GM19455 (cell line): ENCODE measurements around the gene LRRC75A.

Source experiments
- ATAC-seq: cut with Tn5 transposase; IDR thresholded peaks from one replicate; pipeline ENCODE4 v1.9.1; 2021; ENCODE audit not compliant: unreplicated experiment

LRRC75A gene

DNA sequence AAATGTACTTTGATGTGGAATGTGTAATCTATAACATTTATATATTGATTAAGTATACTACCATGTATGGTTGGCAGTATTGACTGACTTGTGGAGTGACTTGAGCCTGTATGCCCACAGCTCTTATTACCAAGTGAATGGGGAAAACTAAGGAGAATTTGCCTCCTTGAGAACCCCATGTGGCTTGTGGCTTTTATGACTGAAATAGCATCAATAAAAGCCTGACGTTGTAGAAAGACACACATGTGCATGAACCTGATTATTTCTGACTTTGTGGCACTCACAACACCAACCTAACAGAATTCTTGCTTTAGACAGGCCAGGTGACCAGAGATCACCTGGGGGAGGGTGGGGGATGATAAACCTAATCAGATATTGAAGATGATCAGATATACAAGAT is 2.1 kb upstream of the LRRC75A start:
- no peak for ATAC-seq

DNA sequence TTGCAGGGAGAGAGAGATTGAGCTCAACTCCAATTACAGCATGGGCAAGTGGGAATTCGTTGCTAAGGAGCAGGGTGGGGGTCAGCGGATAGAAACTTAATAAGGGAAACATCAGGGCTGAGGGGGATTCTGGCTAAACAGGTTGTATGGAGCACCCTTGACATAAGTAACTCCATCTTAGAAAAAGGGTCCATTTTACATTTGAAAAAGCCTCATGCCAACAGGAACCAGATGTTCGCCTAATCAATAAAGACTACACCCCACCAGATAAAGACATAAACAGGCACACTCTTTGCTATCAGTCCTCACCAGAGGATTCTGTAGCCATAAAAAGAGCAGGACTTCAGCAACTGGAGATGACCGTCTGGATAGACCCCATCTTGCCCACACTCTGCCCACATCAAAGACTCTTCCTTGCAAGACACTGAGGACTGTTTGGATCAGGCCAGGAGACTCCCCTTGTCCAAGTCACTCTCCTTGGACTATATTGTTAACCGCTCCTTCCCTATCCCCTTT is 1.6 kb upstream of the LRRC75A start:
- no peak for ATAC-seq

DNA sequence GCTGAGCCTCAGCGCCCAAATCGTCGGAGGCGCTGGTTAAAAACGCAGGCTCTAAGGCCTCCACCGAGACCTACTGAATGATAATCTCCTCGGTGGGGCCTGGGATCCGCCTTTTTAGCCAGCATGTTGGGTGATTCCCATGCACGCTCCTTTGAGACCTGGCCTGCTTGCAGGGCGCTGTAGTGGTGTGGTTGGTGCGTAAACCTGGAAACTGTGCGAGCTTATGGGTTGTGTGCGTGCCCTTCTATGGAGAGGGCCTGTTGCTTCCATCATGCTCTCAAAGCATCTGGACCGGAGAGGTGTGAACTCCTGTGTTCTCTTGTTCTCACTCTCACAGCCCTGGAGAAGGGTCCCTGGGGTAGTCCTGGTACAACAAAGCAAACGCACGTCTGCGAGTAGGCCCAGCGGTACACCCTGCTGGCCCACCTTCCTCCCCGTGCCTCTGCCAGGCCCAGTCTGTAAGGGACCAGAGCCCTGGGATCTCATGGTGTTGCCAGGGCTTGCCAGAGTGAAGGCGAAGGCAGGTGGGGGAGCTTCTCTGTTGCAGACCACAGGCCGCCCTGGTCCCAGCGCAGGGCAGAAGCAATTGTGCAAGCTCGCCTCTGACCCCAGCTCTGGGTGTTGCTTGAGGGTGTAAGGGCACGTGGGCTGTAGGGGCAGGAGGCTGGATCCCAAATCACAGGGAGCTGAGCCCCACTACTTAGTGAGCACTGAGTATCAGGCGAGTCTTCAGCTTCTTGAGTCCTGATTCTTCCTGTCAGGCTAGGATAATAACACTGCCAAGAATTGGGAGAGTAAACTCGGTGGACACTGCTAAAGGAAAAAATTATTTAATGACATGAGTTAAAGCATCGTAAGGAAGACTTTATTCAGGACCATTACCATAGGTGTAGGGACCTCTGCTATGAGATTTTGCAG is 879 bp upstream of the LRRC75A start:
- no peak for ATAC-seq

- ATAC-seq = no peak
Measured at GRCh38 chr17:16491131-16491702, 776 bp downstream of the LRRC75A start.

- ATAC-seq = no peak
Measured at GRCh38 chr17:16489431-16489830, 2.6 kb downstream of the LRRC75A start.

- ATAC-seq = no peak
Measured at GRCh38 chr17:16488968-16489337, 3.0 kb downstream of the LRRC75A start.

- ATAC-seq = no peak
Measured at GRCh38 chr17:16488186-16488967, 3.6 kb downstream of the LRRC75A start.

DNA sequence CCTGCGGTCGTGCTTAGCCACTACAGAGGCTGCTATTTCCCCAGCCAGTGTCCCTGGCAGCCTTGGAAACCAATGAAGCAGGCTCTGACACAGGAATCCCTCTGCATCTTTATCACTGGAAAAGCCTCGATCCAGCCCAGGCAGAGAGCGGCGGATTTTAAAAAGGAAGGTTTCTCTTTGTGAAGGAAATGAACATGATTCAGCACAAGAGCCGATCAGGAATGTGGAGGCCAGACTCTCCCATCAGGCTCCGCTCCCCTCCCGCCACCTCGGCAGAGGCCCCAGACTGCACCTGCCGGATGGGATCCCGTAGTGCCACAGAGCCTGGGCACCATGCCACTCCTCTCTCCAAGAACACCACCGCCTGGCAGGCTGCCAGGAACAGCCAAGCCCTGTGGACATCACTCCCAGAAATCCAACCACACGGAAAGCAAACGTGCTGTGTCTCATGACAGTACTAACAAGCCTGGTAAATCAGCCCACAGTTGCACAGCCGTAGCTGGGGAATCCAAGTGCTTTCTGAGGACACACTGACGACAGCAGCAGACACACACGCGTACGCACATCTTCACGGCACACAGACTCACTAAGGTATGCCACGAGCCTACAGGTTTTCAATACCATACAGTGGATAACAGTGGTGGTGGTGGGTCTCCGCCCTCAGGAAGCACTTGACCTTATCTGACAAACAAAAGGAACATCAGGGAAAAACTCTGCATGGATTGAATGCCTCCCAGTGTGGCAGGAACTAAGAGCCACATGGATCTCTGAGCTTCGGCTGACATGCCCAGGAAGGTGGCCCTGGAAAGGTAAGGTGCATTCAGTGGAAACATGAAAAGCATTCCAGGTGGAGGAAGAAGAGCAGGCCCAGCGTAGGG is 5.4 kb downstream of the LRRC75A start:
- no peak for ATAC-seq

DNA sequence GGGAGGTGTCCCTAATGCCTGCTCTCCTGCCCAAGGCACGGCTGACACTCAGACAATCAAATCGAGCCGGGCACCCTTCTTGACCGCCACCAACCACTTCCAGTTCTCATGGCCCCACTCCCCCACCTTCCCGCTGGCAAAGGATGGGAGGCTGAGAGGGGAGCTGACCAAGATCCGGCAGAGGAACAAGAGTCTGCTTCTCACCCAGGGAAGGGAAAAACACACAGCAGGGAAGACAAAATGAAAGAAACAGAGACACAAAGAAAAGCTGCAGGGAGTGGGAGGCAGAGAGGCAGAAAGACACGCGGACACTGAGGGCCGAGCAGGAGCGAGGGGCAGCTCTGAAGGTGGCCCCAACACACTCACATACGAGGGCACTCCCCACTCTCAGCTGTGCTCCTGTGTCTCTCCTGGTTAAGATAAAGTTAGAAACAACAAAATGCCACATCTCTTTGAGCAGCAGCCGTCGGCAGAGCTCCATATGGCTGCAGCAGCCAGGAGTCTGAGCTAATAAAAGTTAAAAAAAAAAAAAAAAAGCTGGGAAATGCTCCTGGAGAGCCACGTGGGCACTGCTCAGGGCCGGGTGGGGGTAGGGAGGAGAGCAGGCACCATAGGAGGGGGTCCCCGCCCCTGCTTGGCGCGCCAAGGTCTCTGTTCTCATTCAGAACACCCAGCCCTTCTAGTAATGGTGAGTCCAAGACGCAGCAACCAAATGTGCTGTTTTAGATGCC is 7.4 kb downstream of the LRRC75A start:
- no peak for ATAC-seq

DNA sequence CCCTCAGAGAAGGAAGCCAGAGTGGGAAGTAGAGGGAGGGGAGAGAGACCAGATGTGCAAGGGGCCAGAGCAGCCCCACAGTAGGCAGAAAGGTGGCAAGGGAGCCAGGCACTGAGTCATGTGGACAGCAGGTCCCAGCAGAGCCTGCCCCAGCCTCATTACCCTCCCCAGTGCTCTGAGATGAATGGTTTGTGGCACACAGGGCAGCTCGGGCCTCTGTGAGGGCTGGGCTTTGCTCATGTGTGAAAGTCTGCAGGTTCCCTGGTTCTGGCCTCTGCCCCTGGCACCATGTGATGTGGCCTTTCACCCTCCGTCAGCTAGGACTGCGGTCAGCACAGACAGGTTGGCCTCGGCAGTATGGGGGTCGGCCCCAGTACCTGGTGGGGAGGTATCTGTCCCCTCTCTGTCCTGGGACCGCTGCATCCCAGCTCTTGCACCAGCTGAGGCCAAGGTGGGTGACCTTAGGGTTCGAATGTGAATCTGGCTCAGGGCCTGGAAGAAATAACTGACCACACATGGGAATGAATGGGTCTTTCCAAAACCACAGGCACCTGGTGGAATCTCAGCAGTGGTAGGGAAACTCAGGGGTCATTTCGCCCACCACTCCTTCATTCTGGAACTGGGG is 8.9 kb downstream of the LRRC75A start:
- no peak for ATAC-seq

- ATAC-seq = no peak
Measured at GRCh38 chr17:16482253-16482652, 9.7 kb downstream of the LRRC75A start.

DNA sequence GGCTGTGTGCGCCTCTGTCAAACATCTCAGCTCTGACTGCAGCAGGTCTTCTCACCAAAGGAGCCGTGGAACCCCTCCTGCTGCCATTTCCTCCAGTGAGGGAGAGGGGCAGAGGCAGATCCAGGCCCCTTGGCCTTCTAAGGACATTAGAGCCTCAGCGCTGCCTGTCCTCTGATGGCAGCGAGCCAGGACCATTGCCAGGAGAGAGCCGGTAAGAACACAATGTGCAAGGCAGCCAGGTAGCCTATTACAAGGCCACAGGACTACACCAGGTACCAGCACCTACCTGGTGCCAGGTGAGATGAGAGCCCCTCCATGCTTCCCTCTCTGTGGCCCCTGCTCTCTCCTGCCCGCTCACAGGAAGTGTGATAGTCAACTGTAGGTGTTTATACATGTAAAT is 11.0 kb downstream of the LRRC75A start:
- ATAC-seq = no peak

- no peak for ATAC-seq
Measured at GRCh38 chr17:16479264-16479663, 12.7 kb downstream of the LRRC75A start.

DNA sequence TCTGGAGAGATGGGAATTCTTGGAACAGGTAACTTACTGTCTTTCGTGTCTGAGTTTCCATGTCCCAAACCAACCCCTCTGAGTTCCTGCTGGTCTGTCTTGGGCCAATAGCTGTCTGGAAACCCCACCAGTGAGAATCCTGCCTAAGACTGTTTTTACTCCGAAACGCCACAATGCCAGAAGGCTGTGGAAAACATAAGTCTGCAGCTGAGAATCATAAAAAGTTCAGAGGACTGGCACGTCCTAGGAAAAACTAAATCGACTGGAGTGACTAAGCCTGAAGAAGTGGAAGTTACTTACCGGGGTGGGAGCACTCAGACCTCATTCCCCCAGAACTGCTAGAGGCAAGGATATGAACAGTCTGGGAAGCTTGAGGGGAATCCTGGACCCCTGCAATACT is 13.3 kb downstream of the LRRC75A start:
- no peak for ATAC-seq

DNA sequence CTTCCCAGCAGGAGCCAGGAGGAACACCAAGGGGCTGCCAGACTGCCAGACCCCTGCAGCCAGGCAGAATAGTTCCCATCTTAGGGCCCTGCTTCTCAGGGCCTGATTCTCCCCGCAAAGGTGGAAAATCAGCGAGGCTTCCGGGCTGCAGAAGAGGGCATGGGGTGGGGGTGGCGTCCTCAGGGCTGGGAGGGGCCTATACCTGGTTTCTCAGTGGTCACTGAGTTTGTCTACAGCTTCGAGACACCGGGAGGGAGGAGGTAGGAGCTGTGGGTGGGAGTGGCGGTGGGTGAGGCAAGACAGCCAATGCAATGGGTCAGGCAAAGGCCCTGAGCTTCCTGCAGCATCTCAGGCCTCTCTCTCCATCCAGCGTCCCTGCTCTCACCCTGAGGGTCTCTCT is 14.3 kb downstream of the LRRC75A start:
- no peak for ATAC-seq

DNA sequence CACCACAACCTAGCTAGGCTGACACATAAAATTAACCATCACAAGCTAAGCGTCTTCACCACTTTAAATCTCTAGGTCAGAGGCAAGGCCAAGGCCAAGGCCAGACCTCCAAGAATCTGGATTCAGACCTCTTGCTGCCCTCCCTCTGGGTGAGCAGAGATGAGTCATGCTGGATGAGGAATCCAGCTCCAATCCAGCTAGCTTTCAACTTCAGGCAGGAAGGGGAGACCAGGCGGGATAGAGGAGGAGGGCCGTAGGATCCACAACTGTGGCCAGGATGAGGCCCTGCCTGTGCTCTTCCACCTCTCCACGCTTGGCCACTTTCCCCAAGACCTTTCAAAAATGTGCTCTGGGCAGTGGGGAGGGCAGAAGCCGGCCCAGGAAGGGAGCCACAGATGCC is 14.7 kb downstream of the LRRC75A start:
- ATAC-seq = no peak

GRCh38 chr17:16475179-16475704 is 16.8 kb downstream of the LRRC75A start:
- ATAC-seq = no peak

- ATAC-seq = no peak
Measured at GRCh38 chr17:16474012-16474725, 17.8 kb downstream of the LRRC75A start.
